COR-L47 (cell line): ENCODE measurements around the gene STAT2.

Experiments used
- DNase-seq: peaks from one replicate; lab custom pipeline; 2025; lab: John Stamatoyannopoulos, UW

The STAT2 gene

GRCh38 chr12:56293795-56294194, 66.1 kb downstream of the STAT2 start:
- DNase-seq: no peak
